ENCODE measurements around the gene ABCE1.

ABCE1 gene

GRCh38 chr4:145178740-145179280, 80.7 kb downstream of the ABCE1 start:
- DNase-seq = peak; percentile 32
